GM18870 (cell line): ENCODE results near the gene ARHGAP23.
"Not testable (repeated sequence)": the region's sequence is repeated elsewhere in the genome, so short reads cannot be mapped to it uniquely, and the experiment has no call there.

ENCODE experiments used
- ATAC-seq: cut with Tn5 transposase; IDR thresholded peaks from one replicate; pipeline ENCODE4 v1.9.1; 2021; ENCODE audit warnings: moderate library complexity; ENCODE audit not compliant: unreplicated experiment

The ARHGAP23 gene

DNA sequence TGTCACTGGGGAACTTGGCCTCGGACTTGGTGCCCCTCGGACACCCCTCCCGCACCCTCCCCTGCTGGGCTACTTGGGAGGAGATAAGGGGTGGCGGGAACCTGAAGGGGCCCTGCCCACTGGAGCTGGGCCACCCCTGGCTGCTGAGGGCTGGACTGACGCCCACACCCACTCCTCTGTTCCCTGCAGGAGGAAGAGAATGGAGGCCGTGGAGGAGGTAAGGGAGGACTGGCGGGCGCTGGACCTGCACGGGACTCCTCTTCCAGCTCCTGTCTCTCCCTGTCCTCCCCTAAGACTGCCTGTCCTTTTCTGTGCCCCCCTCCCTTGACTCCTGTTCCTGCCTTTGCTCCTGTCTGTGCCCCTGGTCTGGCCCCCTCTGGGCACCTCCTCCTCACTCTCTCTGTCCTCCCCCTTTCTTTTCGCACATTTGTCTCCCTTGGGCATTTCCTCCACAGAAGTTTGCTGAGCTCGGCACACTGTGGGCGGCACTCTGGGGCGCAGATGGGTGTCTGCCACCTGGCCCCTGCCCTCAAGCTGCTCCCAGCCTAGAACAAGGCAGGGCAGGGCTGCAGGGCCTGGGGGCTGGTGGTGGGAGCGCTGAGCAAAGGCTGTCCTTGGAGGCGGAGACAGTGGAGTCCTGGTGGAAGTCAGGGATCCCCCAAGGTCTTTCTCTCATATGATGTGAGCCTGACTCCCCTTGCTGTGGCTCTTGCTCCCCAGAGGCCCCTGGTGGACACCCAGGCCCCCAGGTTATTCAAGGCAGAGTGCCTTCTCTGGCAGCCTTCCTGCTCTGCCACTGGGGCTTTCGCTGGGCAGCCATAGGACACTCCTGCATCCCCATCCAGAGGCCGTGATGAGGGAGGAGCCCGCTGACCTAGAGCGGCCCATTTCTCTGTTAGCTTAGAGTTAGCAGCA, 32.7 kb downstream of the ARHGAP23 start:
- no peak for ATAC-seq

DNA sequence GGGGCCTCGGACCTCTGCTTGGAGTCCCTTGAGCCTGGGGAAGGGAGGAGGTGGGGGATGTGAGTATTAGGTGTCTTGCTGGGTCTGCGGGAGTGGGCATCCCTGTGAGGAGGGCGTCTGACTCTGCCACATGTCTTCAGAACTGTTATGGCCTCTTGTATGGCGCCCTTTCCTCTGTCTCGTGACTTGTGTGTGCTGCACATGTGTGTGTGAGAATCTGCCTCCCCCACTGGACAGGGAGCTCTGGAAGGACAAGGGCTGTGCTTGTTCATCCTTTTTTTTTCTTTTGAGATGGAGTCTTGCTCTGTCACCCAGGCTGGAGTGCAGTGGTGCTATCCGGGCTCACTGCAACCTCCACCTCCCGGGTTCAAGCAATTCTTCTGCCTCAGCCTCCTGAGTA, 33.4 kb downstream of the ARHGAP23 start:
- ATAC-seq, result no peak

DNA sequence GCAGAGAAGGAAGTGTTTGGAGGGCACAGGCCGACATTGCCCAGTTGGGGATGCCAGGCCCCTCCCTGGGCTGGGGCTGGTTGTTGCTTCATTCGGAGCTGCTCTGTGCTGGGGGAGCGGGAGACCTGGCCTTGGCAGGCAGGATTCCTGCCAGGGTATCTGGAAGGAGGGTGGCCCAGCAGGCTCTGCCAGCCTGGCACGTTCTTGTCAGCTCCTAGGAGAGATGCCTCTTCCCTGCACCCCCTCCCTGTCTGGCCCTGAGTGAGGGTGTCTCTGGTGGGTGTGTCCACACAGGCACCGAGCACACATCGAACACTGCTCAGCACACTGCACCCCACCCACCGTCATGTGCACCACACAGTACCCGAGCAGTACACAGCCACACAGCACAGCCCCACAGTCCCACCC, 35.2 kb downstream of the ARHGAP23 start:
- ATAC-seq, result no peak

DNA sequence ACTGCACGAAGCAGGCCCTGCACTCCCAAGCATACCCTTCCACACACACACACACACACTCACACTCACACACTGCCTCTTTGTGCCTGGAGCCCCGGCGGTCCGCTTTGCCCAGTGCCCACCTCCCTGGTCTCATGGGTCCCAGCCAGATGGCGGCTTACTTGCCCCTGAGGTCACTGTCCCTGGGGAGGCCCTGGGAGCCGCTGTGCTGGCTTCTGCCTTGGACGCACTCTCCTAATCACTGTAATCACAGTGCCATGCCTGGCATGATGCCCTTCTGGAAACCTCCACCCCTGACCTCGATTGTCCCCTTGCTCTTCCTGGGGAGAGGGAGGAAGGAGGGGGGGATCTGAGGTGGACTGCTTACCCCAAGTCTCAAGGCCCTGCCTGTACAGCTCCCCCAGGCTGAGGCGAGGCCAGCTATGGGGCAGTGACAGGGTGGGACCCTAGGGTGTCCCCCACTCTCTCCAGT, 36.0 kb downstream of the ARHGAP23 start:
- no peak for ATAC-seq

DNA sequence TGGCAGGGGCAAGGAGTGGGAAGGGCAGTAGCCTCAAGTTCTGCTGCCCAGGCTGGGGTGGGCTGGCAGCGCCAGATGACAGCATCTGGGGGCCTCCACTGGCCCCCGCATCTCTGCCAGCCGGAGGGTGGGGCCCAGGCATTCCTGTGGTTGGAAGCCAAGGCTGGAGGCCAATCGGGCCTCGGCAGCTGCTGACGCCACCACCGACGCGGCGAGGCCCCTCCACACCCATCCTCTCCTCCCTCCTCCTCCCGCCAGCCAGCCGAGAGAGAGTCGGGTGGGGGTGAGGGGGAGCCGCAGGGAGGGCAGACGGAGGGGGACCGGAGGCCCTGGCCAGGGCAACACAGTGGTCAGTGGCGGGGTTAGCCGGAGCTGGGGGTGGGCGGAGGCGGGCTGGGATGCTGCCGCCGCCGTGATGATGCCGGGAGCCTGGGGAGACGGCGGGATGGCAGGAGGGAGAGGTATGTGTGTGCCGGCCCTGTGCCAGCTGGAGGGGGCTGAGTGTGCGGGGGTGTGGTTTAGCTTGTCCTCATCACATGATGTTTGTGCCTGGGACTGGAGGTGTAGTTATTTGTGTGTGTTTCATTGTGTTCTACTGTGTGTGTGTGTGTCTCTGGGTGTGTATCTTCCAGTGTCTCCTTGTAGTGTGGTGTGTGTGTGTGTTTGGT, 36.6 kb downstream of the ARHGAP23 start:
- ATAC-seq, result no peak

DNA sequence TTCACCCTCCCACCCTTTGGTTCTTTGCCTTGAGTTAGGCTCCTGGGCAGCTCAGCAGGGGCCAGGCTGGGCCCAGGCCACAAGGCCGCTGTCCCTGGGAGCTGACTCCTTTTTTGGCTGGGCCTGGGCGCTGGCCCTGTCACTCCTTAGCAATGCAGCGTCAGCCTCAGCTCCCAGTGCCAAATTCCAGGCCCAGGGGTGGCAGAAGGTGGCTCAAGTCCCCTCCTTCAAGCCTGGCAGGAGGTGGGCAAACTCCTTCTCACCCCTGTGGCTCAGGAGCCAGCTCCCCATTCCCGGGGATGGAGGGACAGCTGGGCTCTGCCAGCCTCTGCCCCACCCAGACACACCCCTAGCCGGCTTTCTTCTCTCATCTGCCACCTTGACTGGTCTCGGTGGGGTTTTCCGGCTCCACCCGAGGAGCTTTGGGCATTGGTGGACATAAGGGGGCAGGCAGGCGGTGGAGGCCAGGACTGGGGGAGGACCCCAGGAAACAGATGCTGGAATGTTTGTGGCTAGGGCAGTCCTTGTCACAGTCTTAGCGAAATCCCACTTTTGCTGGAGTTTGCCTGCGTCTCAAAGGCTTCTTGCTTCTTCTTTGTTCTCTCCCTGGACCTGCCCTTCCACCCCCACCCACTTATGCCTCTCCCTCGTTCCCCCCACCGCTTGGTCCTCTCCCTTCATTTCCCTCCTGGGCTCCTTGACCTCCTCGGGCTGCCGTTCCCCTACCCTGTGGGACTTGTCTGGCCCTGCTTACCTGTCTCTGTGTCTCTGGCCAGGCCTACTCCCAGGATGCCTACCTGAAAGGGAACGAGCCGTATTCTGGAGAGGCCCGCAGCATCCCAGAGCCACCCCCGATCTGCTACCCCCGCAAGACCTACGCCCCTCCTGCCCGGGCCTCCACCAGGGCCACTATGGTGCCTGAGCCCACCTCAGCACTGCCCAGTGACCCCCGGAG, 37.4 kb downstream of the ARHGAP23 start:
- ATAC-seq, result no peak

DNA sequence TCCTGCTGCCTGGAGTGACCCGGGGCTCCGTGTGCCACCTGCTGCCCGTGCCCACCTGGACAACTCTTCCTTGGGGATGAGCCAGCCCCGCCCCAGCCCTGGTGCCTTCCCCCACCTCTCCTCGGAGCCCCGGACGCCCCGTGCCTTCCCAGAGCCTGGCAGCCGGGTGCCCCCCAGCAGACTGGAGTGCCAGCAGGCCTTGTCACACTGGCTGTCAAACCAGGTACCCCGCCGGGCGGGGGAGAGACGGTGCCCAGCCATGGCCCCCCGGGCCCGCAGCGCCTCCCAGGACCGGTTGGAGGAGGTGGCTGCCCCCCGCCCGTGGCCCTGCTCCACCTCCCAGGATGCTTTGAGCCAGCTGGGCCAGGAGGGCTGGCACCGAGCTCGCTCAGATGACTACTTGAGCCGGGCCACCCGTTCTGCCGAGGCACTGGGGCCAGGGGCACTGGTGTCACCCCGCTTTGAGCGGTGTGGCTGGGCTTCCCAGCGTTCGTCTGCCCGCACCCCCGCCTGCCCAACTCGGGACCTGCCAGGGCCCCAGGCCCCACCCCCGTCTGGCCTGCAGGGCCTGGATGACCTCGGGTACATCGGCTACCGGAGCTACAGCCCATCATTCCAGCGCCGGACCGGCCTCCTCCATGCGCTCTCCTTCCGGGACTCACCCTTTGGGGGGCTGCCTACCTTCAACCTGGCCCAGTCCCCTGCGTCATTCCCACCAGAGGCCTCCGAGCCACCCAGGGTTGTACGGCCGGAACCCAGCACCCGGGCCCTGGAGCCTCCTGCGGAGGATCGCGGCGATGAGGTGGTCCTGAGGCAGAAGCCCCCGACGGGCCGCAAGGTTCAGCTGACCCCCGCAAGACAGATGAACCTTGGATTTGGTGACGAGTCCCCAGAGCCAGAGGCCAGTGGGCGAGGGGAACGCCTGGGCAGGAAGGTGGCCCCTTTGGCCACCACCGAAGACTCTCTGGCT, 38.4 kb downstream of the ARHGAP23 start:
- no peak for ATAC-seq

DNA sequence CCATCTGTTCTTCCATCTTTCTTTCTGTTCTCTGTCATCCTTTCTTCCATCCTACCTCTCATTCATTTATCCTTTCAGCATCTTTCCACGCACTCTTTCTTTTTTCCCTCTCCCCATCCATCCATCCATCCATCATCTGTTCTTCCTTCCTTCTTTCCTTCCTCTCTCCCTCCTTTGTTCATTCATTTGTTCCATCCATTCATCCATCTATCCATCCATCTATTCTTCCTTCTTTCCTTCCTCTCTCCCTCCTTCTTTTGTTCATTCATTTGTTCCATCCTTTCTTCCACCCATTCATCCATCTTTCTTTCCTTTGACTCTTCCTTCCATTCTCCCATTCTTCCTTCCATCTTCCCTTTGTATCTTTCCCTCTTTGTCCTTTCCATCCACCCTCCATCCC, 39.2 kb downstream of the ARHGAP23 start:
- no peak for ATAC-seq

DNA sequence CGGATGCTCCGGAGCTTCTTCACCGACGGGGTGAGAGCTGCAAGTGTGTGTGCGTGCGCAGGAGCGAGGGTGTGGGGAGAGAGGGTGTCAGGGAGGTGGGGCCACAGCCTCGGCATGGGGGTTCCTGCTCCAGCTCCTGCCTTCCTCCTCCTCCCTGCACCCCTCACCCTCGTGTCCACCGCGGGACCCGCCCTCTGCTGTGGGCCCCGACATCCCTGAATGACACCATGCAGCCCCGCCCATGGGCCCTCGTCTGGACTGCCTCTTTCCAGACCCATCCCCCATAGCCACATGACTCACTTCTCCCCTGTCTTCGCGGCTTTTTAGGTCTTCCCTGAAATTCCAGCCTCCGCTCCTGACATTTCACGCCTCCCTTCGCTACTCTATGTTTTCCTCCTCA, 41.6 kb downstream of the ARHGAP23 start:
- no peak for ATAC-seq

DNA sequence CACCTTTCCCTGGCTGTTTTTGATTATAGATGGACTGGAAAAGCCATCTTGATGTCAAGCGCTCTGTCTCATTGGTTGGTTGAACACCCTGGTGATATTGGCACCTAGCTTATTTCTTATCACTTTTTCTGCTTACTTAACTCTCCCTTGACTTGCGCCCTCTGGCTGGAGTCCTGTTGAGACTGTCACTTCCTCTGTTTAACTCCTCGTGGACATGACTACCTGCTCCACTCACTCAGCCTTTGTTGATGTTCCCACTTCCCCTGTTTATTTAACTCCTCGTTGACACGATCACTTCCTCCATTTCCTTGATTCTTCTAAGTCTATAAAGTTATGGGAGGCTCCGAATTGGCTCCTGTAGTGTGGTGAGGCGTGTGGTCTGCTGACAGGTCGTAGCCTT, 43.0 kb downstream of the ARHGAP23 start:
- ATAC-seq, result not testable (repeated sequence)

DNA sequence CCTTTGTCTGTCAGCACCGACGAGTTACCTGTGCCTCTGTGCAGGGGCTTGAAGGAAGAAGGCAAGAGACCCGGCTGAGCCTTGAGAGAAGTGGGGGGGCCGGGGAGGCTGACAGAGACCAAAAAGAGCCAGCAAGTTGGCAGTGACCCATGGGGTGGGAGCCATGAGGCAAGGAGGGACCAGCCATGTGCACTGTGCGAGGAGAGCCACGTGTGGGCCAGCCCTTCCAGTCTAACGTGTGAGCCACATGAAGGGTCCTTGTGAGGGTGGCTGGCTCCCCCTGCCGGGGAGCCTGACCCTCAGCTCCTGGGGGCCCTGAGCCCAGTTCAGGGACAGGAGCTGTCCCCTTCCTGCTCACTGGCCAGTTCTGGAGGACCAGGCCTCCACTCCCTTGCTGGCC, 46.4 kb downstream of the ARHGAP23 start:
- not testable (repeated sequence) for ATAC-seq

DNA sequence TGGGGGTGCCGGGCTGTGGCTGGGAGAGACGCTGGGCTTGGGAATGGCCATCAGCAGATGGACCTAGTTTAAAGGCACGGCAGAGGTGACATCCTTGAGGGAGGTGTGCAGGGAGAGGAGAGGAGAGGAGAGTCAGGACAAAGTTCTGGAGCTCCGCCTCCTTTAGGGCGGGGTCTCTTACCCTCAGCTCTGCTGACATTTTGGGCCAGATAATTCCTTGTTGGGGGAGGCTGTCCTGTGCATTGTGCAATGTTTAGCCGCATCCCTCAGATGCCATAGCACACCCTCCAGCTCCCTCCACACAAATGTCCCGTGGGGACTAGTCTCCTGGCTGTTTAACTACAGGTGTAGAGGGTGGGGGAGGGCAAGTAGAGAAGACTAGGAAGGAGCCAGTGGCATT, 48.3 kb downstream of the ARHGAP23 start:
- no peak for ATAC-seq

DNA sequence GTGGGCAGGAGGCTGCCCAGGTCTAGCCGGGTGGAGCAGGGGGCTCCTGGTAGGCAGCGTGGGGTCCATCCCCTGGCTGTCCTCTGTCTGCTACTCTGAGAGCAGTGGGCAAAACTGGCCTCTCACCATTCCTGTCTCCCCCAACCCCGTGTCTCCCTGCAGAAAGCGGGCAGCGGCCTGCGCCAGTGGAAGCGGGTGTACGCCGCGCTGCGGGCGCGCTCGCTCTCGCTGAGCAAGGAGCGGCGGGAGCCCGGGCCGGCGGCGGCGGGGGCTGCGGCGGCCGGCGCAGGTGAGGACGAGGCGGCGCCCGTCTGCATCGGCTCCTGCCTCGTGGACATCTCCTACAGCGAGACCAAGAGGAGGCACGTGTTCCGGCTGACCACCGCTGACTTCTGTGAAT, 49.2 kb downstream of the ARHGAP23 start:
- ATAC-seq, result not testable (repeated sequence)

DNA sequence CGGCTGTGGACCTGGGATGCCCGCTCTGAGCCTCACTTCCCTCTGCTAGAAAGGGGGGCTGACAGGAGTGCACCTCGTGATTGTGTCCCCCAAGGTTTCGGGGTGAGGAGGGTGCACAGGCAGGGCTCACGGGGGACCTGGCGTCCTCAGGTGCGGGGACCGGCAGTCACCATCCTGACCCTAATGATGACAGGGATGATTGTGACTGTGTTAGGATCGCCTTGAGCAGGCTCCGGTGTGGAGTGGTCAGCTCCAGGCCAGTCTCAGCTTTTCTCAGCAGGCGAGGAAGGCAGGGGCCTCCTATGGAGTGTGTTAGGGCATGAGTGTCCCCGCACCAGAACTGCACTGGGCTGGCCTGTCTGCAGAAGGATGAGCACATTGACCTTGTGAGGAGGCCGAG, 49.7 kb downstream of the ARHGAP23 start:
- ATAC-seq, result not testable (repeated sequence)

DNA sequence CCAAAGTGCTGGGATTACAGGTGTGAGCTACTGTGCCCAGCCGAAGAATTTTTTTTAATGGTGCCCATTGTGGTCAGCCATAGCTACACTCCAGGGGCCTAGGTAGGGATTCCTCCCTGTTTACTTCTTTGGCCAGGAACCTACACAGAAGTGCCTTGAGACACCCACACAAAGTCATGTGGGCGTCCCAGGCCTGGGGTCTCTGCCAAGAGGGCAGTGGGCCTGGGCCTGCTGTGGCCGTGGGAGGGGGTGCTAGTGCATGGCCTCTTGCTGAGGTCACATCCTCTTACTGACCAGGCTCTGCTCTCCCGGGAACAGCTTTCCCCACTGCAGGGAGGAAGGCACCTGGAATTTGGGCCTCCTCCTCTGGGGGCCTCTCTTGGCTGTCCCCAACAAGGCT, 50.4 kb downstream of the ARHGAP23 start:
- not testable (repeated sequence) for ATAC-seq

DNA sequence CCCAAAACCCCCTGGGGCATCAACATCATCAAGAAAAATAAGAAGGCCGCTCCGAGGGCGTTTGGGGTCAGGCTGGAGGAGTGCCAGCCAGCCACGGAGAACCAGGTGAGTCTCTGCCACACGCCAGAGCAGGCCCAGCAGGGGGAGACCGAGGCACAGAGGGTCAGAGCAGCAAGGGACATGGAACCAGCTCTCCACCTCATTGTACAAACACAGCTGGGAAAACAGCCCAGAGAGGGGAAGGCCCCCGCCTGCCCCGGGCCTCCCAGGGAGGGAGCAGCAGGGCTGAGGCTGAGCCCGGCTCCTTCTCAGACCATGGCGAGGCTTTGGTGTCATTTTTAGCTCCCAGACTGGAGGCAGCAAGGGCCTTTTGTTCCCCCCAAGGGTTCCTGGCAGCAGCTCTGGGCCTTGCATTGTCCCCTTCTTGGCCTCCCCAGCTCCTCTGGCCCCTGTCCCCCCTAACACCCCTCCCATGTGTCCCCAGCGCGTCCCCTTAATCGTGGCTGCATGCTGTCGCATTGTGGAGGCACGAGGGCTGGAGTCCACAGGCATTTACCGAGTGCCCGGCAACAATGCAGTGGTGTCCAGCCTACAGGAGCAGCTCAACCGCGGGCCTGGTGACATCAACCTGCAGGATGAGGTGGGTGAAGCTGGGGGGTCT, 53.9 kb downstream of the ARHGAP23 start:
- not testable (repeated sequence) for ATAC-seq

DNA sequence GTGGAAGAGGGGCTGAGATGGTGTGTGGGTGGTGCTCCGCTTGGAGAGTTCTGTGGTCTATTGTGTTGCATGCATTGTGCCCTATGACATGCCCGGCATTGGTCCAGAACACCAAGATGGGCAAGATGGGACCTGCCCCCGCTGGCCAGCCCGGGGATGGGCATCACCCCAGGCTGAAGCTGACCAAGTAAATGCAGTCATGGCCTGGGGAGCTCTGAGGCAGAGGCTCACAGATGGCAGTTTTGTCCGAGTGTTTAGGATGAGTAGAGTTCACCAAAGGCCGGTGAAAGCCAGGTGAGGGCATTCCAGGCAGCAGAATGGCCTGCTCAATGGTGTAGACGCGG, 54.4 kb downstream of the ARHGAP23 start:
- not testable (repeated sequence) for ATAC-seq

DNA sequence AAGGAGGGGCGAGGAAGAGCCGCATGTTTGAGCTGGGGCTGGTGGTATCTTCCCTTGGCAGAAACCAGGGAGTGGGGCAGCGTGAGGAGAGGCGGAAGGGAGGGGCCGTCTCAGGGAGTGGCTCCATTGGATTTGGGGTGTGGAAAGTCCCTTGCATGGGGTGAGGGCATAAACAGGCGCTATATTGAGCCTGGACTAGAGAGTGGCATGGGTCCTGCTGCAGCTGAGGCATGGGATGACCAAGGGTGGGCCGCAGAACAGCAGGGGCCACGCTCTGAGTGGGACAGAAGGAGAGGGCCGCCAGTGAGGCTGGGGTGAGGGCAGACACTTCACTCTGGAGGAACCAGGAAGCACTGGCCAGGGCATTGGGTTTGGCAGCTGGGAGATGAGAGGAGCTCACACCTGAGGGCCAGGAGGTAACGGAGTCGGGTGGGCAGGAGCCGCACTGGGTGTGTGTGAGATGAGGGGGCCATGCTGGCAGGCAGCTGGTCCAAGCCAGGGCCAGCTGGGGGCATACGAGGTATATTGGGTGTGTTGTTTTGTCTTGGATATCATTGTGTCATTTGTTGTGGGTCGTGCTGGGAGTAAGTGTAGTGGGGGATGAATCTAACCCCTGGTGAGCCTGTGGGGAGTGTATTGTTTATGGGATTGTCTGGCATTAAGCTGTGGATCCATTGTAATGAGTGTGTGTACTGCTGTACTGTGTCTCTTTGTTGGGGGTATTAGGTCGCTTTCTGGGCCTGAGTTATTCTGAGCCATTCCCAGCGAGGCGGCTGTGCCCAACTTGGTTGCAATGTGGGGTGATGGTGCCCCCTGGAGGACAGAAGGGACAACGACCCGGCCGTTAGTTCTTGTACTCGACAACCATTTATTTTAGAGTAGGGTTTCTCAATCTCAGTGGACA, 56.2 kb downstream of the ARHGAP23 start:
- not testable (repeated sequence) for ATAC-seq

DNA sequence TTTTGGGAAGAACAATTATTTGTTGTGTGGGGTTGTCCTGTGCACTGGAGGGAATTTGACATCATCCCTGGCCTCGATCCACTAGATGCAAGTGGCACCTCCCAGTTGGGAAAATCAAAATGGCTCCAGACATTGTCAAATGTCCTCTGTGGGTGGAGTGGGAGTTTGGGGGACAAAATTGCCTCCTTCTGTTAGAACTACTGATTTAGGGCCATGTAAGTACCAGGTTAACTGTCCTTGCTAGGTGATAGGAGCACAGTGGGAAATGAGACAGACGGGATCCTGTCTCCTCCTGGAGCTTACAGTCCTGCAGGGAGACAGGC, 56.8 kb downstream of the ARHGAP23 start:
- no peak for ATAC-seq
